HG02885 (cell line): ENCODE data around the gene TOR1A.

ENCODE experiments used
- ATAC-seq: cut with Tn5 transposase; IDR thresholded peaks from one replicate; pipeline ENCODE4 v1.9.1; 2021; ENCODE audit warnings: mild to moderate bottlenecking; ENCODE audit not compliant: unreplicated experiment, poor library complexity

The TOR1A gene

GRCh38 chr9:129853614-129854013, 29.7 kb upstream of the TOR1A start:
- no peak for ATAC-seq

- no peak for ATAC-seq
Observed at GRCh38 chr9:129852579-129852978, 28.6 kb upstream of the TOR1A start.

- no peak for ATAC-seq
Observed at GRCh38 chr9:129851821-129852220, 27.9 kb upstream of the TOR1A start.

GRCh38 chr9:129850821-129851550, 27.1 kb upstream of the TOR1A start:
- no peak for ATAC-seq

GRCh38 chr9:129849901-129850300, 26.0 kb upstream of the TOR1A start:
- ATAC-seq, result no peak

GRCh38 chr9:129848712-129849441, 24.9 kb upstream of the TOR1A start:
- ATAC-seq, result no peak

- ATAC-seq, result no peak
Observed at GRCh38 chr9:129845373-129845772, 21.4 kb upstream of the TOR1A start.

GRCh38 chr9:129841071-129841470, 17.1 kb upstream of the TOR1A start:
- ATAC-seq, result no peak

GRCh38 chr9:129840034-129840433, 16.1 kb upstream of the TOR1A start:
- no peak for ATAC-seq

- no peak for ATAC-seq
Observed at GRCh38 chr9:129839324-129840023, 15.5 kb upstream of the TOR1A start.

- ATAC-seq, result no peak
Observed at GRCh38 chr9:129838707-129839259, 14.8 kb upstream of the TOR1A start.

- ATAC-seq, result no peak
Observed at GRCh38 chr9:129836311-129837007, 12.5 kb upstream of the TOR1A start.

- ATAC-seq, result peak; percentile 1
Observed at GRCh38 chr9:129835860-129836223, 11.9 kb upstream of the TOR1A start.

GRCh38 chr9:129835128-129835859, 11.4 kb upstream of the TOR1A start, which contains the start of the genes C9orf78 and USP20:
C9orf78 (minus strand) TSS chr9:129835275; CDS start chr9:129835221, 54 bp downstream.
USP20 (plus strand) TSS chr9:129835458; CDS start chr9:129852556, 17,098 bp downstream.
- peak; percentile 93 for ATAC-seq

- ATAC-seq, result peak; percentile 17
Observed at GRCh38 chr9:129834489-129835127, 10.7 kb upstream of the TOR1A start.

- ATAC-seq, result no peak
Observed at GRCh38 chr9:129832982-129833381, 9.0 kb upstream of the TOR1A start.

- ATAC-seq, result no peak
Observed at GRCh38 chr9:129828969-129829368, 5.0 kb upstream of the TOR1A start.

GRCh38 chr9:129828051-129828450, 4.1 kb upstream of the TOR1A start:
- no peak for ATAC-seq

- ATAC-seq, result no peak
Observed at GRCh38 chr9:129826759-129827158, 2.8 kb upstream of the TOR1A start.
